Measurements from ENCODE around the gene HS6ST1.

Gene HS6ST1

DNA sequence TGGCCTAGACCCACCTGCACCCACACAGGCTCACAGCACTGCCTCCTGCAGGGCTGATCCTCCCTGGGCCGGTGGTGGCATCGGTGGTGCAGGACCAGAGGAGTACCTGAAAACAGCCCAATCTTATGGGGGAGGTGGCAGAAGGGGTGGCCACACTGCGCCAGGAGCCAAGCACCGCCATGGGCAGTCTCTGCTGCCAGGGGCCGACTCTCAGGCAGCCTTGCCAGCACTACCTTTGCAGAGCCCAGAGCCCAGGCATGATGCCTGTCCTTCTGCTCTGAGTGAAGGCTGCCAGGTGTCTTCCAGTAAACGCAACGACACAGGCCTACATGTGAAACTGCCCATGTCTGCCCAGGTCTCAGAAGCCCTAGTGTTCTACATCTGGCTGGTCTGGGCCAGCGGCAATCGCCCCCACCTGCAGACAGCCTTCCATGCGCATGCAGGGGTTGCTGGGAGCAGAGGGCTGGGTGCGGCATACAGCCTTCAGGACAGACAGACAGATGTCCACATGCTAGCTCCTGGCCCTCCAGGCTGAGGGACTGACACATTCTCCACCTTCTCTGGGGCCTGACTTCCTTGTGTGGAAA lies 6.8 kb downstream of the HS6ST1 start:
- H2AFZ ChIP-seq, result no peak overlapping the region
- no peak overlapping the region for H3K27ac ChIP-seq
- H3K9me3 ChIP-seq (ENCODE audit: control insufficient read depth, low read length), result no peaks in the 10 kb centered on the region
- no peak overlapping the region for H3K4me3 ChIP-seq (ENCODE audit: low read depth, low read length)
- no peak overlapping the region for H3K9ac ChIP-seq
- no peaks in the 10 kb centered on the region for H3K27me3 ChIP-seq (ENCODE audit: control insufficient read depth, insufficient read depth, low read length)
- peaks cover 29% of the 10 kb centered on the region for H3K4me1 ChIP-seq
- no peak overlapping the region for H3K4me2 ChIP-seq (ENCODE audit: low read length)
- TF ChIP-seq, protein P1, sequence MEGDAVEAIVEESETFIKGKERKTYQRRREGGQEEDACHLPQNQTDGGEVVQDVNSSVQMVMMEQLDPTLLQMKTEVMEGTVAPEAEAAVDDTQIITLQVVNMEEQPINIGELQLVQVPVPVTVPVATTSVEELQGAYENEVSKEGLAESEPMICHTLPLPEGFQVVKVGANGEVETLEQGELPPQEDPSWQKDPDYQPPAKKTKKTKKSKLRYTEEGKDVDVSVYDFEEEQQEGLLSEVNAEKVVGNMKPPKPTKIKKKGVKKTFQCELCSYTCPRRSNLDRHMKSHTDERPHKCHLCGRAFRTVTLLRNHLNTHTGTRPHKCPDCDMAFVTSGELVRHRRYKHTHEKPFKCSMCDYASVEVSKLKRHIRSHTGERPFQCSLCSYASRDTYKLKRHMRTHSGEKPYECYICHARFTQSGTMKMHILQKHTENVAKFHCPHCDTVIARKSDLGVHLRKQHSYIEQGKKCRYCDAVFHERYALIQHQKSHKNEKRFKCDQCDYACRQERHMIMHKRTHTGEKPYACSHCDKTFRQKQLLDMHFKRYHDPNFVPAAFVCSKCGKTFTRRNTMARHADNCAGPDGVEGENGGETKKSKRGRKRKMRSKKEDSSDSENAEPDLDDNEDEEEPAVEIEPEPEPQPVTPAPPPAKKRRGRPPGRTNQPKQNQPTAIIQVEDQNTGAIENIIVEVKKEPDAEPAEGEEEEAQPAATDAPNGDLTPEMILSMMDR (IDR thresholded peaks at IDR 0.05), result no peak
- H3K79me2 ChIP-seq, result peaks cover 93% of the 10 kb centered on the region
- H3K36me3 ChIP-seq (ENCODE audit: control insufficient read depth, insufficient read depth, low read length), result no peaks in the 10 kb centered on the region

DNA sequence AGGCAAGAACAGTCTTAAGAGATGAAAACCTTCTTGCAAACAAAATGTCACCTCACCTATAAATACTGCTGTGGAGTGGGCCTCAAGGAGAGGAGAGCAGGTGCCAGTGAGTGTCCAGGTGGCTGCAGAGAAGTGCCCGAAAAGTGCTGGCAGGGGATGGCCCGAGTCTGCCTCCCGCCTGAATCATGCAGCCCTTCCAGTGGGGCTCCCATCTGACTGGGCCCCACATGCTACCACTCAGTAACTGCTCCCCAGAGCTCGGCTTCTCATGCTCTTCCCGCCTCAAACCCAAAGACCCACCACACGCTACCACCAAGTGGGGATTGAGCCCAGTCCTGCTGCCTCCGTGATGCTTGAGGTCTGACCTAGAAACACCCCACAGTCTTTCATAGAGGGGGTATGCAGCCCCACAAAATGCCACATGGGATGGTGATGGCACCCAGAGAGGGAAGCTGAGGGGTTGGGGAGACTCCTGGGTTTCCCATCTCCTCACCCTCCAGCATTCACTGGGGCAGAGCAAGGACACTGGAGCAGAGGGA lies 7.4 kb downstream of the HS6ST1 start:
- no peaks in the 10 kb centered on the region for H3K9me3 ChIP-seq (ENCODE audit: control insufficient read depth, low read length)
- TF ChIP-seq, protein P1 (IDR thresholded peaks at IDR 0.05), result no peak
- peaks cover 93% of the 10 kb centered on the region for H3K79me2 ChIP-seq
- no peak overlapping the region for H3K4me3 ChIP-seq (ENCODE audit: low read depth, low read length)
- peaks cover 28% of the 10 kb centered on the region for H3K4me1 ChIP-seq
- no peak overlapping the region for H2AFZ ChIP-seq
- no peak overlapping the region for H3K9ac ChIP-seq
- H3K27me3 ChIP-seq (ENCODE audit: control insufficient read depth, insufficient read depth, low read length), result no peaks in the 10 kb centered on the region
- H3K4me2 ChIP-seq (ENCODE audit: low read length), result no peak overlapping the region
- H3K27ac ChIP-seq, result no peak overlapping the region
- H3K36me3 ChIP-seq (ENCODE audit: control insufficient read depth, insufficient read depth, low read length), result no peaks in the 10 kb centered on the region

DNA sequence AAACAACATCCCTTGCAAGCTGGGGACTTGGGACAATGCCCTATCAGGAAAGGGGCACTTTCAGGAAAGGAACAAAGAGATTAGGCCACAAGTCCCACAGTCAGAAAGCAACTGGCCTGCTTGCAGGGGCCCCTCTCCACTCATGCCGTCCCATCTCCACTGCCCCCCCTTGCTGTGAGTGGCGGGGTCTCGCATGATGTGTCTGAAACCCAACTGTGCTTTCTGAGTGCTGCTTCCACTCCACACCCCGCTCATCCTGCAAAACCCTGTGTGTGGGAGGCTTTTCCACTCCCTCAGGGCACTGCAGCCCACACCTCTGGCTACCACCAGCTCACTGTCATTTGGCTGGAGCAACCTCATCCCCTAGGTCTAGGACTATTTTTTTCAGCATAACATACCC lies 7.9 kb downstream of the HS6ST1 start:
- Histone ChIP-seq H3K4me2 (ENCODE audit: low read length) (no peak overlapping the region), H3K9me3 (ENCODE audit: control insufficient read depth, low read length) (no peaks in the 10 kb centered on the region), H3K4me1 (peaks cover 27% of the 10 kb centered on the region), H3K36me3 (ENCODE audit: control insufficient read depth, insufficient read depth, low read length) (no peaks in the 10 kb centered on the region), H3K9ac (no peak overlapping the region), H3K4me3 (ENCODE audit: low read depth, low read length) (no peak overlapping the region), H3K27me3 (ENCODE audit: control insufficient read depth, insufficient read depth, low read length) (no peaks in the 10 kb centered on the region), H2AFZ (no peak overlapping the region), H3K79me2 (peaks cover 92% of the 10 kb centered on the region), H3K27ac (no peak overlapping the region)
- TF ChIP-seq, protein P1 (IDR thresholded peaks at IDR 0.05), result no peak

DNA sequence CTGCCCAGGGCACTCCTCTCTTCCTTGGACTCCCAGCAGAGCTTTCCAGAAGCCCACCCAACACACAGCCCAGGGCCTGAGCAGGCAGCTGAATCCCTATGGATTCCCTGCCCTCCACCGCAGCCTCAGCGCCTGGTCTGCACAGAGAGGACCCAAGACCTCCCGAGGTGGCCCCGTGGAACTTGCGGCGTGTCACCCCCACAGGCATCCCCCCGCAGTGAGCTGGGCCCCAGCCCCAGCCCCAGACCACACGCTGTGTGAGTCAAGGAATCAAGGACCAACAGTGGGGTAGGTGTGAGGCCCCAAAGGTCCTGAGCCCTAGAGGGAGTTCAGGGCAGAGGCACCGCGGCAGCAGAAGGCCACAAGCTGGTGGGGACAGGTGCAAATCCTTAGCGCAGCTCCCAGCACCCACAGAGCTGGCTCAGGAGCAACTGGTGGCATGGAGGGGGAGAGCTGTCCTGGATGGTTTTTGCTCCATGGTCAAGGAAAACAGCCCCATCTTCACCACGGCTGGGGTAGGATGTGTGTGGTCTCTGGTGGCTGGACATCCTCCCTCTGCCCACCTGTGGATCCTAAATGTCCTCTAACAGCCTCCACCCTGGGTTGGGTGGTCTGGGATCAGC lies 8.5 kb downstream of the HS6ST1 start:
- Histone ChIP-seq H3K9ac (no peak overlapping the region), H3K4me1 (peaks cover 27% of the 10 kb centered on the region), H3K27me3 (ENCODE audit: control insufficient read depth, insufficient read depth, low read length) (no peaks in the 10 kb centered on the region), H2AFZ (no peak overlapping the region), H3K4me2 (ENCODE audit: low read length) (no peak overlapping the region), H3K9me3 (ENCODE audit: control insufficient read depth, low read length) (no peaks in the 10 kb centered on the region), H3K79me2 (peaks cover 94% of the 10 kb centered on the region), H3K27ac (no peak overlapping the region), H3K36me3 (ENCODE audit: control insufficient read depth, insufficient read depth, low read length) (no peaks in the 10 kb centered on the region), H3K4me3 (ENCODE audit: low read depth, low read length) (no peak overlapping the region)
- TF ChIP-seq, protein P1 (IDR thresholded peaks at IDR 0.05), result no peak
